Measurements from ENCODE around the gene ERICH3. TPM values are rescaled to one million over a fixed set of nuclear protein-coding genes. Genes with fewer than 3 reads are reported as not detected.

The ERICH3 gene
- total RNA-seq, 2 donors from 2014 or later = not detected

- H3K36me3 Mint-ChIP-seq (ENCODE audit: low read depth) = no peaks in the 10 kb centered on the region
- H3K36me3 ChIP-seq (ENCODE audit: control insufficient read depth, insufficient read depth, low read length) = no peaks in the 10 kb centered on the region
- TF ChIP-seq CTCF (conservative IDR thresholded peaks at IDR 0.05) = no peak
- H3K27me3 ChIP-seq (ENCODE audit: control insufficient read depth, insufficient read depth, low read length, poor library complexity, severe bottlenecking) = no peaks in the 10 kb centered on the region
- no peak overlapping the region for H3K4me3 ChIP-seq (ENCODE audit: low read length)
- no peaks in the 10 kb centered on the region for H3K9me3 ChIP-seq (ENCODE audit: control insufficient read depth, low read length)
- no peaks in the 10 kb centered on the region for H3K27me3 Mint-ChIP-seq (ENCODE audit: insufficient read depth)
- no peaks in the 10 kb centered on the region for H3K4me1 ChIP-seq (ENCODE audit: control insufficient read depth, insufficient read depth, low read length)
- DNase-seq = no peak
- H3K4me3 Mint-ChIP-seq = no peak overlapping the region
- H3K27ac Mint-ChIP-seq = no peak overlapping the region
- 94 to 100% methylated on average over 2 of the region's 2 CpGs for WGBS, 2 experiments (ENCODE audit: insufficient coverage in 1 of 2, insufficient read length in 1 of 2)
- no peak overlapping the region for H3K9ac ChIP-seq (ENCODE audit: extremely low read depth, low read length, poor library complexity, severe bottlenecking)
- no peak overlapping the region for H3K27ac ChIP-seq (ENCODE audit: low read depth, low read length)
- no peaks in the 10 kb centered on the region for H3K9me3 Mint-ChIP-seq
- peaks cover 1% of the 10 kb centered on the region for H3K4me1 Mint-ChIP-seq
Measured at GRCh38 chr1:74549932-74550331, 123.7 kb downstream of the ERICH3 start.

GRCh38 chr1:74548961-74549750 lies 124.4 kb downstream of the ERICH3 start:
- no peak for TF ChIP-seq CTCF (conservative IDR thresholded peaks at IDR 0.05)
- no peaks in the 10 kb centered on the region for H3K9me3 Mint-ChIP-seq
- Histone ChIP-seq H3K4me3 (ENCODE audit: low read length) (no peak overlapping the region), H3K4me1 (ENCODE audit: control insufficient read depth, insufficient read depth, low read length) (no peaks in the 10 kb centered on the region), H3K36me3 (ENCODE audit: control insufficient read depth, insufficient read depth, low read length) (no peaks in the 10 kb centered on the region), H3K27me3 (ENCODE audit: control insufficient read depth, insufficient read depth, low read length, poor library complexity, severe bottlenecking) (no peaks in the 10 kb centered on the region), H3K9ac (ENCODE audit: extremely low read depth, low read length, poor library complexity, severe bottlenecking) (no peak overlapping the region), H3K9me3 (ENCODE audit: control insufficient read depth, low read length) (no peaks in the 10 kb centered on the region), H3K27ac (ENCODE audit: low read depth, low read length) (no peak overlapping the region)
- H3K4me1 Mint-ChIP-seq = peaks cover 1% of the 10 kb centered on the region
- 80 to 91% methylated on average over 1 to 4 of the region's 4 CpGs for WGBS, 2 experiments (ENCODE audit: insufficient coverage in 1 of 2, insufficient read length in 1 of 2)
- H3K27ac Mint-ChIP-seq = peak overlapping the region; percentile 56
- no peaks in the 10 kb centered on the region for H3K36me3 Mint-ChIP-seq (ENCODE audit: low read depth)
- no peak for DNase-seq
- H3K27me3 Mint-ChIP-seq (ENCODE audit: insufficient read depth) = no peaks in the 10 kb centered on the region
- H3K4me3 Mint-ChIP-seq = no peak overlapping the region

- no peak overlapping the region for H3K27ac ChIP-seq (ENCODE audit: low read depth, low read length)
- no peaks in the 10 kb centered on the region for H3K36me3 Mint-ChIP-seq (ENCODE audit: low read depth)
- no peak overlapping the region for H3K9ac ChIP-seq (ENCODE audit: extremely low read depth, low read length, poor library complexity, severe bottlenecking)
- H3K9me3 ChIP-seq (ENCODE audit: control insufficient read depth, low read length) = no peaks in the 10 kb centered on the region
- no peaks in the 10 kb centered on the region for H3K4me1 ChIP-seq (ENCODE audit: control insufficient read depth, insufficient read depth, low read length)
- H3K4me3 Mint-ChIP-seq = no peak overlapping the region
- no peak for DNase-seq
- H3K27me3 Mint-ChIP-seq (ENCODE audit: insufficient read depth) = no peaks in the 10 kb centered on the region
- 86% methylated on average over 2 of the region's 2 CpGs; no CpG with 5 or more reads in 1 of the 2 experiments for WGBS, 2 experiments (ENCODE audit: insufficient coverage in 1 of 2, insufficient read length in 1 of 2)
- TF ChIP-seq CTCF (conservative IDR thresholded peaks at IDR 0.05) = no peak
- no peak overlapping the region for H3K4me3 ChIP-seq (ENCODE audit: low read length)
- H3K27ac Mint-ChIP-seq = no peak overlapping the region
- H3K27me3 ChIP-seq (ENCODE audit: control insufficient read depth, insufficient read depth, low read length, poor library complexity, severe bottlenecking) = no peaks in the 10 kb centered on the region
- H3K9me3 Mint-ChIP-seq = no peaks in the 10 kb centered on the region
- no peaks in the 10 kb centered on the region for H3K36me3 ChIP-seq (ENCODE audit: control insufficient read depth, insufficient read depth, low read length)
- peaks cover 1% of the 10 kb centered on the region for H3K4me1 Mint-ChIP-seq
Measured at GRCh38 chr1:74545821-74546220, 127.8 kb downstream of the ERICH3 start.
